ENCODE measurements around the gene OR2D3.

GRCh38 chr11:6875761-6876160 is 45.0 kb upstream of the OR2D3 start:
- TF ChIP-seq CTCF (IDR thresholded peaks at IDR 0.05; ENCODE audit: low read depth, low read length, poor library complexity, severe bottlenecking), result no peak
- TF ChIP-seq EZH2phosphoT487 (IDR thresholded peaks at IDR 0.05; ENCODE audit: borderline replicate concordance, low read length), result no peak
